ENCODE measurements around the gene ABHD12B. TPM values are rescaled to one million over a fixed set of nuclear protein-coding genes. Genes with fewer than 3 reads are reported as not detected.

Gene ABHD12B
- total and polyA plus RNA-seq, 10 donors: not detected

GRCh38 chr14:50837850-50838470, 33.9 kb upstream of the ABHD12B start:
- Histone ChIP-seq H3K4me3 (no peak overlapping the region), H3K27ac (no peak overlapping the region), H3K4me1 (peaks cover 0 to 33% (median 16%) of the 10 kb centered on the region in 6 donors), H3K9me3 (no peaks in the 10 kb centered on the region), H3K27me3 (replicated peaks in 1 of 7) (no peaks in the 10 kb centered on the region), H3K36me3 (no peaks in the 10 kb centered on the region)
- DNase-seq: no peak
- intact Hi-C loops (cut with DNase I; ENCODE audit: low total_unique reads): no loop called here
- 77 to 96% (median 88%) methylated on average over 2 of the region's 2 CpGs for WGBS, 5 donors
- TF ChIP-seq CTCF (IDR thresholded peaks at IDR 0.05 in 8 of 11, conservative IDR thresholded peaks at IDR 0.05 in 3 of 11) (no peak), POLR2A (IDR thresholded peaks at IDR 0.05) (no peak), POLR2AphosphoS5 (IDR thresholded peaks at IDR 0.05) (no peak)

GRCh38 chr14:50839048-50839447, 32.8 kb upstream of the ABHD12B start:
- Histone ChIP-seq H3K4me3 (no peak overlapping the region), H3K4me1 (peaks cover 0 to 29% (median 16%) of the 10 kb centered on the region in 6 donors), H3K9me3 (no peaks in the 10 kb centered on the region), H3K36me3 (no peaks in the 10 kb centered on the region), H3K27me3 (replicated peaks in 1 of 7) (no peaks in the 10 kb centered on the region), H3K27ac (no peak overlapping the region)
- WGBS, 5 donors: 3 to 36% (median 9%) methylated on average over 1 of the region's 1 CpG
- DNase-seq: no peak
- intact Hi-C loops (cut with DNase I; ENCODE audit: low total_unique reads): no loop called here
- TF ChIP-seq POLR2A (IDR thresholded peaks at IDR 0.05): no peak
- TF ChIP-seq CTCF (IDR thresholded peaks at IDR 0.05 in 8 of 11, conservative IDR thresholded peaks at IDR 0.05 in 3 of 11): no peak
- no peak for TF ChIP-seq POLR2AphosphoS5 (IDR thresholded peaks at IDR 0.05)

GRCh38 chr14:50839691-50840090, 32.2 kb upstream of the ABHD12B start:
- intact Hi-C loops (cut with DNase I; ENCODE audit: low total_unique reads): no loop called here
- H3K4me1 ChIP-seq: peaks cover 0 to 23% (median 13%) of the 10 kb centered on the region in 6 donors
- DNase-seq: no peak
- no peak for TF ChIP-seq POLR2A (IDR thresholded peaks at IDR 0.05)
- no peak for TF ChIP-seq POLR2AphosphoS5 (IDR thresholded peaks at IDR 0.05)
- no peak for TF ChIP-seq CTCF (IDR thresholded peaks at IDR 0.05 in 8 of 11, conservative IDR thresholded peaks at IDR 0.05 in 3 of 11)
- H3K36me3 ChIP-seq: no peaks in the 10 kb centered on the region
- no peaks in the 10 kb centered on the region for H3K9me3 ChIP-seq
- H3K27ac ChIP-seq: no peak overlapping the region
- WGBS, 5 donors: 93 to 98% (median 93%) methylated on average over 5 of the region's 5 CpGs
- no peaks in the 10 kb centered on the region for H3K27me3 ChIP-seq (replicated peaks in 1 of 7)
- no peak overlapping the region for H3K4me3 ChIP-seq

GRCh38 chr14:50844391-50844790, 27.5 kb upstream of the ABHD12B start:
- 93 to 98% (median 97%) methylated on average over 2 of the region's 2 CpGs for WGBS, 5 donors

More at GRCh38 chr14:50844391-50844790, 27.5 kb upstream of the ABHD12B start:
- H3K4me1 ChIP-seq: peaks cover 0 to under 1% (median 0%) of the 10 kb centered on the region in 6 donors
- H3K36me3 ChIP-seq: no peaks in the 10 kb centered on the region
- H3K9me3 ChIP-seq: no peaks in the 10 kb centered on the region
- no peaks in the 10 kb centered on the region for H3K27me3 ChIP-seq (replicated peaks in 1 of 7)
- intact Hi-C loops (cut with DNase I; ENCODE audit: low total_unique reads): no loop called here
- DNase-seq: no peak
- H3K27ac ChIP-seq: no peak overlapping the region
- no peak overlapping the region for H3K4me3 ChIP-seq
- no peak for TF ChIP-seq CTCF (IDR thresholded peaks at IDR 0.05 in 8 of 11, conservative IDR thresholded peaks at IDR 0.05 in 3 of 11)
- TF ChIP-seq POLR2AphosphoS5 (IDR thresholded peaks at IDR 0.05): no peak
- TF ChIP-seq POLR2A (IDR thresholded peaks at IDR 0.05): no peak

All from spleen (tissue), 11 donors.